HG03135 (cell line): ENCODE measurements around the gene DNAJC21.
"Not testable (repeated sequence)": the region's sequence is repeated elsewhere in the genome, so short reads cannot be mapped to it uniquely, and the experiment has no call there.

ENCODE experiments used
- ATAC-seq: cut with Tn5 transposase; IDR thresholded peaks from one replicate; pipeline ENCODE4 v1.9.1; 2021; ENCODE audit warnings: mild to moderate bottlenecking, moderate library complexity; ENCODE audit not compliant: unreplicated experiment

Gene DNAJC21

DNA sequence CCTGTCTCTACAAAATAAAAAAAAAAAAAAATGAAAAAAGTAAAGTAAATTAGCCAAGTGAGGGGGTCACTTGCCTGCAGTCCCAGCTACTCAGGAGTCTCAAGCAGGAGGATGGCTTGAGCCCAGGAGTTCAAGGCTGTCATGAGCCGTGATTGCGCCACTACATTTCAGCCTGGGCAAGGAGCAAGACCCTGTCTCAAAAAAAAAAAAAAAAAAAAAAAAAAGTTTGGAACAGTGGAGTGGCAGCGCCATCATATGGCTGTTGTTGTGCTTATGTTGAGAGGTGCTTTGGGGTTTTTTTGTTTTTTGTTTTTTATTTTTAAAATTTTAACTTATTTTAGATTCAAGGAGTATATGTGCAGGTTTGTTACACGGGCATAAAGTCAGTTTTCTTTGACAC, 10.3 kb upstream of the DNAJC21 start:
- ATAC-seq = no peak

DNA sequence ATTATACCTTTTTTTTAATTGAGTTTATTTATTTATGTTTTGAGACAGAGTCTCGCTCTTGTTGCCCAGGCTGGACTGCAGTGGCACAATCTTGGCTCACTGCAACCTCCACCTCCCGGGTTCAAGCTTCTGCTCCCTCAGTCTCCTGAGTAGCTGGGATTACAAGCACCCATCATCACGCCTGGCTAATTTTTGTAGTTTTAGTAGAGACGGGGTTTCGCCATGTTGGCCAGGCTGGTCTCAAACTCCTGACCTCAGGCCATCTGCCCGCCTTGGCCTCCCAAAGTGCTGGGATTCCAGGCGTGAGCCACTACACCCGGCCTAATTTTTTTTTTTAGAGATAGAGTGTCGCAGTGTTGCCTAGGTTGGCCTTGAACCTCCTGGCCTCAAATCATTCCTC, 6.1 kb upstream of the DNAJC21 start:
- ATAC-seq = not testable (repeated sequence)

DNA sequence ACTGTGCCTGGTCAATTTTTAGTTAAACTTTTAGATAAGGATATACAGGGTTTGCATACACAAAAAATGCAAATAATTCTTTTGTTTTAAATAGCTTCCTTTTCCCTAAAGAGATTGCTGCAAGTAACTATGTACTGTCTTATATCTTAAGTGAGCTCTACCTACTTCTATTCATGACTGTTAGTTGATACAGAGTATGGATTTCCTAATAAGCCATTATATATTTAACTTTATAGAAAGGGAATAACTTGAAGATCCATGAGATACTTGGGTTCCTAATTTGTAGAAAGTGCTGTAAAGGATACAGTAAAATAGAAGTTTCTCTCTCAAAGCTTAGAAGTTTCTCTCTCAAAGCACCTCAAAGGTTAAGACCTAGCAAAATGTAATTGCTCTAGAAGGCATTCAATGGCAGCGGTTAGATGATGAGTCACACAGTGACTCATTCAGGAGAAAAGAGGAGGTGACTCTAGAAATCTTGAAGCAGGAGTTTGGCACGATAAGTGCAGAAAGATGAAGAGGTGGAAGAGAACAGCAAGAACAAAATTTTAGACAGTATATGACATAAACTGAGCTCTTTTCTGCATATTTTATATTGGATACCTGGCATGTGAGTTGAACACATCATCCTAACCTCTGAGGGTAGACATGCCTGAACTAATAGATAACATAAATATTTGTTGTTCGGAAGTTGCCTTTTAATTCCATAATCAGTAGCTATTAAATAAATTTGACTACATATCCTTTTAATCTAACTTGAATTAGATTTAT, 5.5 kb upstream of the DNAJC21 start:
- ATAC-seq = no peak

DNA sequence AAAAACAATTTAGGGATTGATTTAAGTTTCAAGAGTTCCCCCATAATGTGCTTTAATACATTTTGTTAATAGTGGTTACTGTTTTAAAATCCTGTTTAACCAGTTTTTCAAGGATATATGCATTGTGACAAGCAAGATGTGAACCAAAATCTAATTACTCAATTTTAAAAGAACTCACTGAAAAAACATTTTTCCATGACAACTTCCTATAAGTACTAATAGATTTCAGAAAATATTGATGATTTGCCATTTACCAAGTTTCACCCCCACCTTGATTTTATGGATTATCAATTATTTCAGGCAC, 4.9 kb upstream of the DNAJC21 start:
- ATAC-seq = no peak

DNA sequence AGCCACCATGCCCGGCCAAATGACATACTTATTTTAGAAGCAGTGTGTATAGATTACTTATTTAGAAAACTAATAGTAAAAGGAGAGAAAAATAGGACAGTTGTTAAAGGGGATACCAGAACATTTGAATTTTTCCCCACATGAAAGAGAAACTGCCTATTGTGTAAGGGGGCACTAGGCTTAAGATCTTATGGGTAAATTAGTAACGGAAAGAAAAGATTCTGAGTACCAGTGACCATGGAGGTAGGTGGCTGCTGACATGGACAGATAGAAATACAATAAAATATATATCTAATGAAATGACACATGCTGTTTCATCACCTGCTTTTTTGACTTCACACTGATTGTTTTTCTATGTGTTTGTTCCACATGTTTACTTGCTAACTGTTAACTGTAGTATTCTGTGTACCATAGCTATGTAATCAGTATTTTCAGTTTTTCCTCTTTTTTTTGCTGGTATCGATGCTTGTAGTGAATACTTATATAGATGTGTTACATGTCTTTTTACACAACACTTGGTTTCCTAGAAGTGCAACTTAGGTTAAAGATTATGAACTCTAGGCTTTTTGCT, 3.0 kb upstream of the DNAJC21 start:
- no peak for ATAC-seq

DNA sequence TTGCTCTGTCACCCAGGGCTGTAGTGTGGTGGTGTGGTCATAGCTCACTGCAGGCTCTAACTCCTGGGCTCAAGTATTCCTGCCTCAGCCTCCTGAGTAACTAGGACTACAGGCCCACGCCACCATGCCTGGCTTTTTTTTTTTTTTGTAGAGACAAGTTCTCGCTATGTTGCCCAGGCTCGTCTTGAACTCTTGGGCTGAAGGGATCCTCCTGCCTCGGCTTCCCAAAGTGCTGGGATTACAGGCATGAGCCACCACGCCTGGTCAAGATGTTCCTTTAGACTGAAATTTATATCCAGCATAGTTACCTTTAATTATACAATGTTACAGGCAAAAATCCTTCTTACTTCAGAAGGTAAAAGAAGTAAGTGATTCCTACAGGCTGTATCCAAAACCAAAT, 1.6 kb upstream of the DNAJC21 start:
- ATAC-seq = no peak

DNA sequence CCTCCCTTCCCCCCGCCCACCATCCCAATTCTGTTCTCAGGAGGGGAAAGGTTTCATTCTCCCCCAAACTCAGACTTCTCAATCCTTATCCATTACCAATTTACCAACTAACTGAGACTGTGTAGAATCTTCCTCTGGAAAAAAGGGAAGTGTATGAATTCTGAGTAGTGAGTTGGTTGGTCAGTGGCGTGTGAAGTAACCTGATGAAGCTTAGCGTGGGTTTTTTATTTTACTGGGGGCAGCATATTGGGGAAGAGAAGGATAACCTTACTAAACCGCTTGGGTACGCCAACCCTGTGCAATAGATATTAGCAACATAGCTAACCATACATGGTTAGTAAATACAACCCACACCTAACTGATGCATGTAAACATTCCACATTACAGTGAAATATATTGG, 1.1 kb upstream of the DNAJC21 start:
- ATAC-seq = no peak

DNA sequence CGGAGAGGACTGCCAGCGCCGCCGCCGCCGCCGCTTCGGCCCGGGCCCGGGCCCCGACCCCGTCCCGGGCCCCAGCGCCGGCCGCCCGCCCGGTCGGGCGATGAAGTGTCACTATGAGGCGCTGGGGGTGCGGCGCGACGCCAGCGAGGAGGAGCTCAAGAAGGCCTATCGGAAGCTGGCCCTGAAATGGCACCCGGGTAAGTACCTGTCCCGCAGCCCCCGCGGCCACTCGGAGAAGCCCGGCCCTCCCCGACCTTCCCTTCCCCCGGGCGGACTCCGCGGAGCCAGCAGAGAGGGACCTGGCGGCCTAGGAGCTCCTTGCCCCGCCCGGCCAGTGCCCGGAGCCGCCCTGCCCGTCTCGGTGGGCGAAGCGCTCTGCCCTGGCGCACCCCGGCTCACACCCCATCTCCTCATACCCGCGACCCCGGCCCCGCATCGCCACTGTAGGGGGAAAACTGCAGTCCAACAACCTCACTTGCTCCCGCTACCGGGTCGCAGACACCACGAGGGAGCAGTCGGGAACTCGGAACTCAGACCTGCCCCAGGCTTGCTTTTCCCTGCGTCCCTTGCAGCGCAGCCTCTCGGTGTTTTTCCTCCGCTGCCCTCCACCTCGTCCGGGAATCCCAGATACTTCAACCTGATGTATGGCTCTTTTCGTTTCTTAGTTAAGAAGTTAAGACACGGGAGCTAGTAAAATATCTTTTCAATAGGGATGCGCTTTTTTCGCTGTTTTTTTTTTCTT, 532 bp downstream of the DNAJC21 start:
- ATAC-seq = peak; percentile 79

DNA sequence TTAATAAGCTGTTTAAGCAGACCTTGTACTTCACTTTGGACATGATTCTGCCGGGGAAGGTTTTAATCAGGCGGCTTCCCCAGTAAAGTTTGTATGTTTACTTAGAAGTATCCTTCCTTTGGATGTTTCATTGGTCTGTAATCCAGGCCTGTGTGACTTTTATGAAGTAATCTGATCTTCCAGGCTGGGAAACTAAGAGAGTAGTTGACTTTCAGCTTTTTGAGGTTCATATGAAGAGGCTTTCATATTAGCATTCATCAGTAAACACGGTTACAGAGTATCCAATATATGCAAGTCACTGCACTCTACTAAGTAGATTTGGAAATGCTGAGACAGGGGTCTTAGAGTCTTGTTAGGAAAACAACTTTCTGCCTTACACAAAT, 1.1 kb downstream of the DNAJC21 start:
- ATAC-seq = no peak

DNA sequence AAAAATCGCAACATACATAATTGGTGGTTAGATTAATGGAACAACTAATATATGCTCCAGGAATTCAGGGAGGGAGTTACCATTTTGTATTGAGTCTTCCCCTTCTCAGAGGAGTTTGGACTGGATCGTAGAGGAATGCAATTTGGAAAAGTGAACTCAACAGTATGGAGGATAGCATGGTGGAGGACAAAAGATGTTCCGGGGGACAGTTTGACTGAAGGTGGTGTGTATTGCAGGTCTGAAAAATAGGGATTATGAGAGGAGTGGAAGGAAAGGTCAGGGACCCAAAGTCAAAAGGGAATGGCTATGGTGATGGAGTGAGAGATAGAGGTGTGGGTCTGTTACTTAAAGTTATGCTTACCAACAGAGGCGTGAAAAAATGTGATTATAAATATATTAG, 1.5 kb downstream of the DNAJC21 start:
- ATAC-seq = no peak

DNA sequence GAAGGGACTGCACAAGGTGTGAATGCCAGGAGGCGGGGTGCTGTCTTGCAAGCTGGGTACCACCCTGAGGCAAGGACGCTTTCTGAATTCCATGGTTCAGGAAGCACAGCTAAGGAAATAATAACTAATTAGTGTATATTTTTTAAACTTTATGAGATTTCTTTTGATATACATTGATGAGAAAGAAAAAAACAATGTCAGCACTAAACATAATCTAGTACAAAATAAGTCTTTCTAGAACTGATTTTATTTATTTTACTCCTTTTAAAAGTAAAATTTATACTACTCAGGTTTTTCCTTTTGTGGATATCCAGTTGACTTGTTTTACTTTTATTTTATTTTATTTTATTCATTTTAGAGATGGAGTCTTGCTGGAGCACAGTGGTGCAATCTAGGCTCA, 3.6 kb downstream of the DNAJC21 start:
- ATAC-seq = no peak

DNA sequence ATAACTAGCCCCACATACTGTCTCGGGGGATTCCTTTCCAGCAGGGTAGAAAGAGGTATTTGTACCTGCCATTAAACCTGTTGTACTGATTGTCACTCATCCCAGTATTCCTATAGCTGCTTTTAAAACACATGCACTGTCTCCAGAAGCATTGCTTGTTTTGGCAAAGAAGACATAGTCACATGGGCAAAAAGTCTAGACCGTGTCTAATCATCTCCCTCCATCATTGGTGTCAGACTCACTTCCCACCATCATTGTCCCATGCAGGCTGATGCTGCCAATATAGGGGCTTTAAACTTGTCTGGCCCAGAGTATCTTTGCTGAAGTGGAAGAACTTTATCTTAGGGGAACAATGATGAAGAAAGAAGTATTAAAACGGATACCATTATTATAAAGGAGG, 12.6 kb downstream of the DNAJC21 start:
- ATAC-seq = no peak

DNA sequence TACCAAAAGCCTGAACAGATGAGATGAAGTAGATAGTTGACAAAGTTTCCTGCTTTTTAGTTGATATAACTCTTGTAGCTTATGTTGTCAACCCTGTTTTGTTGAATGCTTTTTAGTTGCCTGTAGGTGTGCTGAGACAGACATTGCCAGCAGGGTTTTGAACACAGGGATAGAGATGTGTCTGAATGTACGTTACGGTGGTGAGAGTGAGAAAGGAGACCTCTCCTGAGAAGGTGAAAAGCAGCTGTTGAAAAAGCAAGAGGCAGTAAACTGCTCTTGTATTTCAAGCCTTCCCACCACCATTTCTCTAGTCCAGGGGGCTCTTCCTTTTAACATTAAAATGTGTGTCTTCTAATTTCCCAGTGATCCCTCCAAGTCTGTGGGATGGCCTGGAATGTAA, 14.7 kb downstream of the DNAJC21 start:
- no peak for ATAC-seq

DNA sequence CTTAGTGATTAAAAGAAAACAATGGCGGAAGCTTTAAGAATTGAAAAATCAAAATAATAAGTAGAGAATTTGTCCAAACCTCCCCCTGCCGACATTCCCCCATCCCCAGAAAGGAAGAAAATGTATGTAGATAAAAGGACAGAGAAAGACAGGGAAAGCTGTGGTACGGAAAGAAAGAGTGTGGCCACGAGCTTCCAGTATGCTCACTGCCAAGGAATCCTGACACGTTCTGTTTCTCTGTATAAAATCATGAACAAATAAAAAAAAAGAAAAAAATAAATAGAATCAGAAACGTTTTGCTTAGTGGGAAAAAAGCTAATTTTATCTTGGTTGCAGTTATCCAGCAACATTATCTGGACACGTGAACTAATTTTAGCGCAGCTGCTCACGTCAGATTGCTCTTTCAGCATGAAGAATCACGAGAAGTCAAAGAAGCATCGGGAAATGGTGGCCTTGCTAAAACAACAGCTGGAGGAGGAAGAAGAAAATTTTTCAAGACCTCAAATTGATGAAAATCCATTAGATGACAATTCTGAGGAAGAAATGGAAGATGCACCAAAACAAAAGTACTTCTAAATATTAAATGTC, 15.2 kb downstream of the DNAJC21 start:
- no peak for ATAC-seq

DNA sequence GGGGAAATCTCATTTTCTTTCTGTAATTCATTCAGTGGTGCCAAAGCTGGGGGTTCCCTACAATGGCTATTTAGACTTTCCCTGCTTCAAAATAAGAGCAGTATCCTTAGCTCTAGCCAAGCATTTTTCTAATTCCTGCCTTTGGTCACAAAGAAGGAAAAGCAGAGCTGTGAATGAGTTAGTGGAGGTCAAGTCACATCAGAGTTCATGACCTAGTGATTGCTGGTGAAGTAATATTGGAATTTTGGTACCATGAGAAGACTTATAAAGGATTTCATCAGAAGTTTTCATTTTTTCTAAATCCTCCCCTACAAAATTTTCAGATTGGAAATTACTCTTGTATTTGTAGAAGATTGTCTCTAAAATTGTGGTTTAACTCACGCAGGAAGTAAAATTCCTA, 28.0 kb downstream of the DNAJC21 start:
- no peak for ATAC-seq

DNA sequence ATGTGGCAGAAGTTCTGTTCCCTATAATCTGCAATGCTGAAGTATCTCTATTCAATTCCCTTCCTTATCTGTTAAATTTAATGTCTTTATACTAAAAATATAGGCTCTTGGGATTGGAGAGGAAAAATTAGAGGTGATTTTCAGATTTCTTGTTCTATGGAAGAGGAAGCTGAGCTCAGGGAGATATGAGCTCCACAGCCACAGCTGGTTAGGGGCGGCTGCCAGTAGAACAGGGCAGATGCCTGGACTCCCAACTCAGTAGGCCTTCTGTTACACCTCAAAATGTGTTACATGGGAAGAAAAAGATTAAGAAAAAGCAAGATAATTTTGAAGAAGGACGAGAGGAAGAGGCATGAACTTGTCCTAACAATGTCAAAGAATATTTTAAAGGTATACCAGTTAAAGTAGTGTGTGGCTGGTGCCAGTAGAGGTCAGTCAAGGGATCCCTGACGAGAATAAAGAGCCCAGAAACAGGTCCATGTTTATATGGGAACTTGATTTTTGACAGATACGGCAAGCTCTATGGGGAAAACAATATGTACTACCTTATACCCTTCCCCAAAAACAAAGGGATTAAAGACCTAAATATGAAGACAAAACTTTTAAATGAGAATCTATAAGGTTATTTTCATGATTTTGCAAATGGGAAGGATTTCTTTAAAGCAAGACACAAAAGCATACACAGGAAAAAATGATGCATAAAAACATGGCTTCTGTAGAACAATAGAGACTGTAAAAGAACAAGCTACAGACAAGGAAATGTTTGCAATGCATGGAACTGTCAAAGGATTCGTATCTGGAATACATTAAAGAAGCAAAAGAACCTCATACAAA, 28.7 kb downstream of the DNAJC21 start:
- no peak for ATAC-seq

DNA sequence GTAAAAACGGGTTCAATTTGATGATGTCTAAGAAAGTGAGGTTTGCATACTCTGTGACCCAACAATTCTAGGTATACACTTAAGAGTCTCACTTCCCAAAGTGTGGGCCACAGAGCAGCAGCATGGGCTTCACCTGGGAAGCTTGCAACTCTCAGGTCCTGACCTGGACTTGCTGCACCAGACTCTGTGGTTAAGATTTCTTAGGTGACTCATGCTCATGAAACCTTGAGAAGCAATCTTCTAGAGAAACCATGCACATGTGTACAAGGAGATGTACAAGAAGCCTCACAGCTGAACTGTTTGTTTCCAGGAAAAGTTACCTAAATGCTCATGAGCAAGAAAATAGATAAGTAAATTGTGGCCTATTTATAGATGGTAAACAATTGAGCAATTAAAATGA, 30.0 kb downstream of the DNAJC21 start:
- peak; percentile 87 for ATAC-seq

DNA sequence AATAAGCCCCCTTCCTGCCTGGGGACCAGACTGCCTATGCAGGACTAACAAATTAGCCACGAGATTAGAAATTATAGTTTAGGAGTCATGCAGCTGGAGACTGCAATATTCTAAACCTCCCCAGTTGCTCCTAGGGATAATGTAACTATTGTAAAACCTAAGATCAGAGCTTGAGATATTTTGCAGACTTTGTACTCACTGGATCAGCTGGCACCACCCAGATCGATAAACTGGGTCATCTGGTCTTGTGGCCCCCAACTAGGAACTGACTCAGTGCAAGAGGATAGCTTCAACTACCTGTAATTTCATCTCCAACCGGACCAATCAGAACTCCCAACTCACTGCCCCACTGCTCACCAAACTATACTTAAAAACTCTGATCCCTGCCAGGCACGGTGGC, 38.2 kb downstream of the DNAJC21 start:
- no peak for ATAC-seq

DNA sequence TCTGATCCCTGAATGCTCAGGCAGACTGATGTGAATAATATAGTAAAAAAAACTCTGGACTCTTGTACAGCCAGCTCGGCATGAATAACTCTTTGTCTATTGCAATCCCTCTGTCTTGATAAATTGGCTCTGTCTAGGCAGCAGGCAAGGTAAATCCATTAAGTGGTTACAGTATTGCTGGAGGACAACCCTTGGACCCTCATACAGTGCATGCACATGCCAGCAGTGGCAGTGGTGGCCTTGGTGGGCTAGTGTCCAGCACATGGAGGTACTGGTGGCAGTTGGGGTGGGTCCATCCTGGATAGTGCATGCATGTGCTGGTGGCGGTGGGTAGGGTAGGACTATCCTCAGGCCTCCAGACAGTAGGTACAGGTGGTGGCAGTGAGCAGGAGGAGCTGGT, 38.9 kb downstream of the DNAJC21 start:
- no peak for ATAC-seq

DNA sequence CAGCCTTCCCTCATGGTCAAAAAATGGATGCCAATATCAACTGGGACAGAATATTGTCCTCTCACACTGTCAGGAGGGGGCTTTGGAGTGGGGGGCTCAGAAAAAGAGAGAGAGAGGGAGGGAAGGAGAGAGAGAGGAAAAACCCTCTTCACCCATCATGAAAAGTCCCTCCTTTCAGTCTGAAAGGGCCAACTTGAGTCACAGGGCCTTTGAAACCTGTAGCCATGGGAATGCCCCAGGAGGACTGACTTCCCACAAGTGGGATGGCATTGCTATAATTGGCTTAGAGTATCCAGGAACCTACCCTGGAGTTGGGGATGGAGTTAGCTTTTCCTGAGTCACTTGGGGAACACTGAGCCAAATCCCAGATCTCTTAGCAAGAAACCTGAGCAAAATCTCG, 41.2 kb downstream of the DNAJC21 start:
- ATAC-seq = no peak

DNA sequence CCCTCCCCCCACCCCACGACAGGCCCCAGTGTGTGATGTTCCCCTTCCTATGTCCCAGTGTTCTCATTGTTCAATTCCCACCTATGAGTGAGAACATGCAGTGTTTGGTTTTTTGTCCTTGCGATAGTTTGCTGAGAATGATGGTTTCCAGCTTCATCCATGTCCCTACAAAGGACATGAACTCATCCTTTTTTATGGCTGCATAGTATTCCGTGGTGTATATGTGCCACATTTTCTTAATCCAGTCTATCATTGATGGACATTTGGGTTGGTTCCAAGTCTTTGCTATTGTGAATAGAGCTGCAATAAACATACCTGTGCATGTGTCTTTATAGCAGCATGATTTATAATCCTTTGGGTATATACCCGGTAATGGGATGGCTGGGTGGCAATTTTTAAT, 42.3 kb downstream of the DNAJC21 start:
- ATAC-seq = not testable (repeated sequence)
